GM12878 (cell line): ENCODE measurements around the gene C10orf90. TPM values are rescaled to one million over a fixed set of nuclear protein-coding genes. Genes with fewer than 3 reads are reported as not detected.

Experiments
- ATAC-seq: fragments of 200-7000 bp; cut with Tn5 transposase; 3 replicates; pipeline ENCODE4 v1.9.1; 2020; ENCODE audit warnings: mild to moderate bottlenecking, moderate library complexity
- BruUV-seq: library from RNA; stranded (reverse); fragments of 400-500 nt; replicated peaks from 2 replicates; lab custom pipeline; 2021; lab: Mats Ljungman, UMichigan
- CTCF ChIA-PET: fragments of 300-600 bp; sonication (Branson Sonifier 250); formaldehyde crosslinking; extraction: SDS; loops from one replicate; lab custom pipeline; 2021; ENCODE audit warnings: inconsistent platforms; lab: Yijun Ruan, JAX
- POLR2A ChIA-PET: fragments of 350-600 bp; formaldehyde crosslinking; extraction: SDS; loops from one replicate; lab custom pipeline; 2021; ENCODE audit warnings: inconsistent platforms; lab: Charles Lee
- RAD21 ChIA-PET: fragments of 300-600 bp; sonication (Branson Sonifier 250); formaldehyde crosslinking; loops from one replicate; lab custom pipeline; 2023; ENCODE audit warnings: antibody characterized with exemption; ENCODE audit not compliant: unreplicated experiment; lab: Charles Lee
- SMC1A ChIA-PET: fragments of 300-600 bp; sonication (Branson Sonifier 250); formaldehyde crosslinking; loops from one replicate; lab custom pipeline; 2023; ENCODE audit not compliant: unreplicated experiment, uncharacterized antibody; lab: Charles Lee
- DNase-seq: peaks from one replicate; pipeline ENCODE4 v3.0.0-alpha.2; 2011; ENCODE audit warnings: low read depth, low spot score
- FAIRE-seq: peaks from 3 replicates; lab custom pipeline; 2011; peaks lifted over from hg19 to GRCh38; lab: Jason Lieb, UNC
- H2AFZ ChIP-seq: 2 replicates; pipeline ENCODE4 v1.6.0; 2011; ENCODE audit warnings: low read depth, low read length, control low read depth; ENCODE audit not compliant: control insufficient read depth
- H3K27ac ChIP-seq: 2 replicates; pipeline ENCODE4 v1.5.1; 2011; ENCODE audit warnings: control low read depth; ENCODE audit not compliant: control insufficient read depth, insufficient read depth
- H3K27me3 ChIP-seq, 2 experiments: replicated peaks in 1 of 2; 2 replicates each; pipeline versions ENCODE4 v1.6.0 to v1.6.1; 2011; ENCODE audit warnings: low read length in 1 of 2; ENCODE audit not compliant: control insufficient read depth in 2 of 2, insufficient read depth in 2 of 2
- H3K36me3 ChIP-seq, 2 experiments: 2 replicates each; pipeline ENCODE4 v1.5.1; 2011; ENCODE audit warnings: low read length in 1 of 2; ENCODE audit not compliant: control insufficient read depth in 2 of 2, insufficient read depth in 2 of 2
- H3K4me1 ChIP-seq: 2 replicates; pipeline ENCODE4 v1.6.1; 2011; ENCODE audit warnings: mild to moderate bottlenecking, low read length, moderate library complexity, mixed read lengths; ENCODE audit not compliant: control insufficient read depth, insufficient read depth
- H3K4me2 ChIP-seq: 2 replicates; pipeline ENCODE4 v1.6.0; 2011; ENCODE audit warnings: control low read depth; ENCODE audit not compliant: control insufficient read depth, insufficient read depth
- H3K4me3 ChIP-seq: fragments of 200-600 bp; sonication (generic); 2 replicates; pipeline ENCODE4 v1.5.1; 2016
- H3K79me2 ChIP-seq: 2 replicates; pipeline ENCODE4 v1.6.0; 2011; ENCODE audit warnings: low read length; ENCODE audit not compliant: control insufficient read depth, insufficient read depth
- H3K9ac ChIP-seq: 2 replicates; pipeline ENCODE4 v1.8.0; 2011; ENCODE audit warnings: low read length, control low read depth, mixed read lengths; ENCODE audit not compliant: control insufficient read depth, insufficient read depth
- H3K9me3 ChIP-seq: replicated peaks from 3 replicates; pipeline ENCODE4 v1.5.1; 2011; ENCODE audit warnings: mild to moderate bottlenecking, low read length; ENCODE audit not compliant: control insufficient read depth, insufficient read depth
- H4K20me1 ChIP-seq: 2 replicates; pipeline ENCODE4 v1.6.0; 2011; ENCODE audit not compliant: control insufficient read depth, insufficient read depth
- CHD1 ChIP-seq: IDR thresholded peaks from 2 replicates; pipeline ENCODE4 v1.6.1; 2012; ENCODE audit warnings: low read depth, low read length, improper control_type of control experiment
- CHD2 ChIP-seq: IDR thresholded peaks from 2 replicates; pipeline ENCODE4 v1.6.1; 2011; ENCODE audit warnings: low read depth, low read length, improper control_type of control experiment, borderline replicate concordance
- EED ChIP-seq: sonication (generic); IDR thresholded peaks from 2 replicates; pipeline ENCODE4 v1.6.1; 2016; ENCODE audit warnings: antibody characterized with exemption, low read depth
- FOXK2 ChIP-seq: fragments of 450-650 bp; IDR thresholded peaks from 2 replicates; pipeline ENCODE4 v1.6.1; 2017; ENCODE audit warnings: mild to moderate bottlenecking, moderate library complexity
- IRF5 ChIP-seq: fragments of 450-650 bp; IDR thresholded peaks from 2 replicates; pipeline ENCODE4 v1.6.1; 2017; ENCODE audit warnings: borderline replicate concordance
- JUND ChIP-seq: IDR thresholded peaks from 2 replicates; pipeline ENCODE4 v1.6.1; 2012; ENCODE audit warnings: low read depth, mild to moderate bottlenecking, low read length, improper control_type of control experiment, moderate library complexity
- NBN ChIP-seq: fragments of 450-650 bp; IDR thresholded peaks from 2 replicates; pipeline ENCODE4 v1.6.1; 2016
- NR2C1 ChIP-seq: fragments of 450-650 bp; IDR thresholded peaks from 2 replicates; pipeline ENCODE4 v1.6.1; 2017; ENCODE audit warnings: antibody characterized with exemption, mild to moderate bottlenecking, moderate library complexity
- POLR2A ChIP-seq: IDR thresholded peaks from 2 replicates; pipeline ENCODE4 v1.6.1; 2011; ENCODE audit warnings: low read depth, mild to moderate bottlenecking, low read length
- POLR2AphosphoS2 ChIP-seq: IDR thresholded peaks from 2 replicates; pipeline ENCODE4 v1.6.1; 2011; ENCODE audit warnings: low read depth, mild to moderate bottlenecking, low read length, improper control_type of control experiment, moderate library complexity
- RB1 ChIP-seq: fragments of 450-650 bp; formaldehyde crosslinking; IDR thresholded peaks from 2 replicates; pipeline ENCODE4 v1.6.1; 2017; ENCODE audit warnings: mild to moderate bottlenecking, borderline replicate concordance
- RELB ChIP-seq: fragments of 450-650 bp; IDR thresholded peaks from 2 replicates; pipeline ENCODE4 v1.6.1; 2017; ENCODE audit warnings: low read depth, mild to moderate bottlenecking, moderate library complexity
- REST ChIP-seq: IDR thresholded peaks from 2 replicates; pipeline ENCODE4 v1.6.1; 2012; ENCODE audit warnings: mild to moderate bottlenecking, low read depth, low read length
- RFX5 ChIP-seq: IDR thresholded peaks from 2 replicates; pipeline ENCODE4 v1.6.1; 2011; ENCODE audit warnings: low read depth, low read length, improper control_type of control experiment
- SUZ12 ChIP-seq: fragments of 200-600 bp; sonication (generic); IDR thresholded peaks from one replicate; pipeline ENCODE4 v1.6.1; 2018; ENCODE audit warnings: antibody characterized with exemption, mild to moderate bottlenecking; ENCODE audit not compliant: unreplicated experiment
- WGBS: methylation state at CpG from one replicate; pipeline ENCODE4 v1.1.6; 2016; ENCODE audit warnings: low lambda C conversion rate; ENCODE audit not compliant: insufficient replicate concordance, insufficient coverage; ENCODE audit errors: missing lambda C conversion rate; 5-methylcytosine and 5-hydroxymethylcytosine counted together
- in situ Hi-C: fragments of 300-500 bp; cut with MboI; formaldehyde crosslinking; loops from 9 replicates; pipeline ENCODE4 v1.14.3; 2018; ENCODE audit warnings: mixed read lengths
- intact Hi-C: fragments of 100-400 bp; cut with micrococcal nuclease; formaldehyde crosslinking; loops from one replicate; pipeline ENCODE4 v1.14.2; 2022; ENCODE audit not compliant: unreplicated experiment
- polyA plus RNA-seq, 11 experiments: library from polyadenylated mRNA; depleted of rRNA in 4 of 11; unstranded in 6 of 11; stranded (reverse) in 5 of 11; fragments of >200 nt; fragmentation: Nextera tagmentation in 4 of 11; fragmentation: Illumina TruSeq in 1 of 11; extraction: Ambion mirVana in 4 of 11; extraction: Trizol in 1 of 11; gene quantifications; 1 replicate in 1 of 11; 2 replicates in 10 of 11; pipeline versions ENCODE4 v1.2.1 to v1.2.3, GENCODE V29; 2011 to 2016; ENCODE audit warnings: inconsistent platforms in 2 of 11, missing spikeins in 2 of 11, low read depth in 1 of 11
- total RNA-seq, 4 experiments: library from RNA; depleted of rRNA in 3 of 4; stranded (reverse); fragments of >200 nt in 3 of 4; fragmentation: Illumina TruSeq in 1 of 4; extraction: Trizol in 1 of 4; gene quantifications; 2 replicates each; pipeline versions ENCODE4 v1.2.1 to v1.2.3, GENCODE V29; 2013 to 2021

The C10orf90 gene
- total and polyA plus RNA-seq, 10 of the 15 experiments (the other 5 are each of a cell fraction or from before 2014, with no cell fraction given): 0.04 TPM; not detected in 9

- H2AFZ ChIP-seq: no peak overlapping the region
- no peaks in the 10 kb centered on the region for H4K20me1 ChIP-seq
- FAIRE-seq (no peak), DNase-seq (no peak), ATAC-seq (no peak)
- SMC1A ChIA-PET: no interaction called here
- TF ChIP-seq RB1 (no peak), NR2C1 (no peak), CHD1 (no peak), EED (no peak), POLR2A (no peak), RFX5 (no peak), JUND (no peak), REST (no peak), FOXK2 (no peak), RELB (no peak), SUZ12 (no peak), CHD2 (no peak), NBN (no peak), IRF5 (no peak), POLR2AphosphoS2 (no peak)
- WGBS: 19% methylated on average over 5 of the region's 5 CpGs
- H3K4me1 ChIP-seq: no peaks in the 10 kb centered on the region
- H3K27ac ChIP-seq: no peak overlapping the region
- no peak overlapping the region for H3K4me2 ChIP-seq
- H3K9me3 ChIP-seq: no peaks in the 10 kb centered on the region
- RAD21 ChIA-PET: no interaction called here
- intact Hi-C loops (no loop called here), in situ Hi-C loops (no loop called here)
- no peak overlapping the region for H3K9ac ChIP-seq
- H3K27me3 ChIP-seq: no peaks in the 10 kb centered on the region
- POLR2A ChIA-PET: no interaction called here
- no peaks in the 10 kb centered on the region for H3K79me2 ChIP-seq
- CTCF ChIA-PET: no interaction called here
- no TSS peak for BruUV-seq
- no peaks in the 10 kb centered on the region for H3K36me3 ChIP-seq
- no peak overlapping the region for H3K4me3 ChIP-seq
Measured at GRCh38 chr10:126634911-126635310, 35.6 kb downstream of the C10orf90 start.
